ENCODE measurements around the gene SEPHS1.

The SEPHS1 gene

GRCh38 chr10:13356392-13356791, 8.3 kb upstream of the SEPHS1 start:
- TF ChIP-seq CTCF (IDR thresholded peaks at IDR 0.05), result no peak
- H3K4me1 Mint-ChIP-seq, result peaks cover 33% of the 10 kb centered on the region
- H3K4me3 Mint-ChIP-seq, result no peak overlapping the region
- peaks cover 43% of the 10 kb centered on the region for H3K27me3 Mint-ChIP-seq (ENCODE audit: low read depth, poor library complexity)
- DNase-seq, result no peak
- no peaks in the 10 kb centered on the region for H3K36me3 Mint-ChIP-seq (ENCODE audit: low read depth)
- H3K27ac Mint-ChIP-seq, result no peak overlapping the region
- no peaks in the 10 kb centered on the region for H3K9me3 Mint-ChIP-seq

GRCh38 chr10:13354783-13355182, 6.7 kb upstream of the SEPHS1 start:
- Mint-ChIP-seq H3K4me1 (peaks cover 49% of the 10 kb centered on the region), H3K9me3 (no peaks in the 10 kb centered on the region), H3K27me3 (ENCODE audit: low read depth, poor library complexity) (peaks cover 59% of the 10 kb centered on the region), H3K36me3 (ENCODE audit: low read depth) (no peaks in the 10 kb centered on the region), H3K4me3 (no peak overlapping the region), H3K27ac (no peak overlapping the region)
- no peak for TF ChIP-seq CTCF (IDR thresholded peaks at IDR 0.05)
- no peak for DNase-seq

GRCh38 chr10:13352519-13352918, 4.4 kb upstream of the SEPHS1 start:
- H3K36me3 Mint-ChIP-seq (ENCODE audit: low read depth), result no peaks in the 10 kb centered on the region
- H3K27me3 Mint-ChIP-seq (ENCODE audit: low read depth, poor library complexity), result peaks cover 60% of the 10 kb centered on the region
- peaks cover 59% of the 10 kb centered on the region for H3K4me1 Mint-ChIP-seq
- no peak for TF ChIP-seq CTCF (IDR thresholded peaks at IDR 0.05)
- no peak overlapping the region for H3K27ac Mint-ChIP-seq
- no peak for DNase-seq
- H3K4me3 Mint-ChIP-seq, result peak overlapping the region; percentile 94
- no peaks in the 10 kb centered on the region for H3K9me3 Mint-ChIP-seq

GRCh38 chr10:13351340-13351915, 3.3 kb upstream of the SEPHS1 start:
- peaks cover 63% of the 10 kb centered on the region for H3K4me1 Mint-ChIP-seq
- no peak for DNase-seq
- no peaks in the 10 kb centered on the region for H3K36me3 Mint-ChIP-seq (ENCODE audit: low read depth)
- no peaks in the 10 kb centered on the region for H3K9me3 Mint-ChIP-seq
- TF ChIP-seq CTCF (IDR thresholded peaks at IDR 0.05), result no peak
- peak overlapping the region; percentile 94 for H3K4me3 Mint-ChIP-seq
- no peak overlapping the region for H3K27ac Mint-ChIP-seq
- H3K27me3 Mint-ChIP-seq (ENCODE audit: low read depth, poor library complexity), result peaks cover 53% of the 10 kb centered on the region

GRCh38 chr10:13349463-13350274, 1.6 kb upstream of the SEPHS1 start:
- no peak for TF ChIP-seq CTCF (IDR thresholded peaks at IDR 0.05)
- Mint-ChIP-seq H3K4me3 (peak overlapping the region; percentile 94), H3K9me3 (no peaks in the 10 kb centered on the region), H3K4me1 (peaks cover 79% of the 10 kb centered on the region), H3K36me3 (ENCODE audit: low read depth) (peaks cover 8% of the 10 kb centered on the region), H3K27me3 (ENCODE audit: low read depth, poor library complexity) (peaks cover 50% of the 10 kb centered on the region), H3K27ac (no peak overlapping the region)
- DNase-seq, result peak; percentile 64

Data from nephron progenitor cell (in vitro differentiated cells).